GM10248 (cell line): ENCODE data around the gene FHIT.

Source experiments
- CTCF ChIA-PET: fragments of 300-600 bp; sonication (Branson Sonifier 250); formaldehyde crosslinking; extraction: SDS; loops from one replicate; lab custom pipeline; 2021; ENCODE audit warnings: antibody characterized with exemption; lab: Yijun Ruan, JAX
- POLR2A ChIA-PET: fragments of 350-650 bp; sonication (Branson Sonifier 250); formaldehyde crosslinking; extraction: SDS; loops from one replicate; lab custom pipeline; 2020; ENCODE audit warnings: antibody characterized with exemption; lab: Yijun Ruan, JAX
- DNase-seq: peaks from one replicate; pipeline ENCODE4 v3.0.0; 2012; ENCODE audit errors: extremely low spot score
- CTCF ChIP-seq: IDR thresholded peaks from 2 replicates; pipeline ENCODE4 v1.5.1; 2012; ENCODE audit warnings: mild to moderate bottlenecking, low read depth; ENCODE audit errors: extremely low read depth, missing control alignments, control extremely low read depth

FHIT gene

GRCh38 chr3:60009931-60010478 lies 1241.2 kb downstream of the FHIT start:
- ChIA-PET POLR2A (no interaction called here), CTCF (interaction anchor here (0.9 to 1.3 kb wide), 4 partner anchors 13 to 207 kb away, joined by 3 to 4 read pairs (median 3); no protein-coding TSS in a partner anchor)
- DNase-seq = no peak
- no peak for TF ChIP-seq CTCF

GRCh38 chr3:60001369-60001768 lies 1249.9 kb downstream of the FHIT start:
- POLR2A ChIA-PET = no interaction called here
- no peak for TF ChIP-seq CTCF
- CTCF ChIA-PET = interaction anchor here (1.0 kb wide), 1 partner anchor 11 kb away, joined by 4 read pairs; no protein-coding TSS in a partner anchor
- DNase-seq = no peak

- DNase-seq = no peak
- TF ChIP-seq CTCF = no peak
- ChIA-PET CTCF (interaction anchor here (0.6 kb wide), 1 partner anchor 11 kb away, joined by 3 read pairs; no protein-coding TSS in a partner anchor), POLR2A (no interaction called here)
These were observed 1250.7 kb downstream of the FHIT start for GRCh38 chr3:60000311-60001105.

- POLR2A ChIA-PET = no interaction called here
- no peak for DNase-seq
- TF ChIP-seq CTCF = no peak
- CTCF ChIA-PET = interaction anchor here (1.2 kb wide), 1 partner anchor 11 kb away, joined by 3 read pairs; no protein-coding TSS in a partner anchor
These were observed 1253.2 kb downstream of the FHIT start for GRCh38 chr3:59998058-59998457.

- TF ChIP-seq CTCF = no peak
- ChIA-PET CTCF (interaction anchor here (1.0 to 1.2 kb wide), 2 partner anchors 10 to 12 kb away, joined by 3 read pairs; no protein-coding TSS in a partner anchor), POLR2A (no interaction called here)
- DNase-seq = no peak
These were observed 1253.7 kb downstream of the FHIT start for GRCh38 chr3:59997583-59997982.

GRCh38 chr3:59996056-59996455 lies 1255.2 kb downstream of the FHIT start:
- DNase-seq = no peak
- ChIA-PET CTCF (no interaction called here), POLR2A (no interaction called here)
- TF ChIP-seq CTCF = no peak
